HUES6 (cell line): ENCODE data around the gene GPR61.

Source experiments
- H3K27ac ChIP-seq: 2 replicates; pipeline ENCODE4 v1.7.0; 2013; ENCODE audit warnings: low read depth, mild to moderate bottlenecking, low read length, inconsistent platforms
- H3K27me3 ChIP-seq: 2 replicates; pipeline ENCODE4 v1.6.1; 2013; ENCODE audit warnings: low read length; ENCODE audit not compliant: control insufficient read depth, insufficient read depth
- H3K36me3 ChIP-seq: 2 replicates; pipeline ENCODE4 v1.6.1; 2013; ENCODE audit warnings: low read length; ENCODE audit not compliant: control insufficient read depth, insufficient read depth
- H3K4me1 ChIP-seq: 2 replicates; pipeline ENCODE4 v1.6.1; 2013; ENCODE audit warnings: low read length; ENCODE audit not compliant: control insufficient read depth, insufficient read depth
- H3K4me3 ChIP-seq: 2 replicates; pipeline ENCODE4 v1.5.1; 2013; ENCODE audit warnings: low read depth, low read length
- H3K9ac ChIP-seq: one replicate; pipeline ENCODE4 v1.6.1; 2013; ENCODE audit warnings: mild to moderate bottlenecking, low read length
- H3K9me3 ChIP-seq: 2 replicates; pipeline ENCODE4 v1.6.1; 2013; ENCODE audit warnings: low read depth, low read length; ENCODE audit not compliant: control insufficient read depth, insufficient read depth

Gene GPR61

DNA sequence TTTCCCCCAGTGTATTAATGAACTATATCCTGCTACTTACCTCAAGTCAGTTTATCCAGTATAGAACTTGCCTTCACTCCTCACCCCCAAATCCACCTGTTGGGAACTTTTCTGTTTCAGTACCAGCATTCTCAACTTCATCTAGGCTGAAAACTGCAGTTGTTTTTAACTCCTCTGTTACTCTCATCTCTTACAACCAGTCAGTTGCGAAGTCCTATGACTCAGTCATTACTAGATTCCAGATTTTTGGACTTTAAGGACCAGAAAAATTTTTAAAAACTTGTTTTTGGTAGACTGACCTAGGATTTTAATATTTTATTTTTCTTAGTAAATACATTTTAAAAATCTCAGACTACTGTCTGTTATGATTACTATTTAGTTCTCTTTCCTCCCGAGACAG, 16.9 kb downstream of the GPR61 start:
- Histone ChIP-seq H3K9me3 (no peaks in the 10 kb centered on the region), H3K9ac (no peak overlapping the region), H3K27me3 (no peaks in the 10 kb centered on the region), H3K4me1 (0 out of 2 replicates have a peak, but pooled peaks cover 16% of the 10 kb centered on the region), H3K4me3 (no peak overlapping the region), H3K36me3 (no peaks in the 10 kb centered on the region), H3K27ac (no peak overlapping the region)

- Histone ChIP-seq H3K27ac (no peak overlapping the region), H3K27me3 (no peaks in the 10 kb centered on the region), H3K4me1 (peaks cover 19% of the 10 kb centered on the region), H3K36me3 (no peaks in the 10 kb centered on the region), H3K9me3 (no peaks in the 10 kb centered on the region), H3K4me3 (no peak overlapping the region), H3K9ac (no peak overlapping the region)
These were observed 17.8 kb downstream of the GPR61 start for GRCh38 chr1:109557520-109557919.

DNA sequence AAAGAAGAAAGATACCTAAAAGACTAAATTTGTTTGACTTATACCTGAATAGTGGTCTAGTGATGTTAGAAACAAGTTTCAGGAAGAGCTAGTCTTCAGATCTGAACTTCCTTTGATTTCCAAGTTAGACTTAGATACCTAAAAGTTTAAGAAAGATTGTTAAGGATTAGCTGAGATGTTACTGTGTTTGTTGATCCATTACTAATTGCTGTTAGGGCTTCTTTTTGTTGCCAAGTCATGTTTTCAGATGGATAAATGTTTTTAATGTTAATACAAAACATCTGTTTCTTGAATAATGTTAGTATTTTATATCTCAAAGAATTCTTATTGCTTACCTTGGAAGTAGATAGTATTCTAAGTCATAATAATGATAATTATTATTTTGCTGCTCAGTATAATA, 20.3 kb downstream of the GPR61 start:
- no peak overlapping the region for H3K4me3 ChIP-seq
- peaks cover 43% of the 10 kb centered on the region for H3K4me1 ChIP-seq
- H3K27me3 ChIP-seq = no peaks in the 10 kb centered on the region
- H3K36me3 ChIP-seq = no peaks in the 10 kb centered on the region
- H3K9me3 ChIP-seq = no peaks in the 10 kb centered on the region
- H3K9ac ChIP-seq = no peak overlapping the region
- 0 out of 2 replicates have a peak overlapping the region, but pooled peaks have one; percentile 28 for H3K27ac ChIP-seq

DNA sequence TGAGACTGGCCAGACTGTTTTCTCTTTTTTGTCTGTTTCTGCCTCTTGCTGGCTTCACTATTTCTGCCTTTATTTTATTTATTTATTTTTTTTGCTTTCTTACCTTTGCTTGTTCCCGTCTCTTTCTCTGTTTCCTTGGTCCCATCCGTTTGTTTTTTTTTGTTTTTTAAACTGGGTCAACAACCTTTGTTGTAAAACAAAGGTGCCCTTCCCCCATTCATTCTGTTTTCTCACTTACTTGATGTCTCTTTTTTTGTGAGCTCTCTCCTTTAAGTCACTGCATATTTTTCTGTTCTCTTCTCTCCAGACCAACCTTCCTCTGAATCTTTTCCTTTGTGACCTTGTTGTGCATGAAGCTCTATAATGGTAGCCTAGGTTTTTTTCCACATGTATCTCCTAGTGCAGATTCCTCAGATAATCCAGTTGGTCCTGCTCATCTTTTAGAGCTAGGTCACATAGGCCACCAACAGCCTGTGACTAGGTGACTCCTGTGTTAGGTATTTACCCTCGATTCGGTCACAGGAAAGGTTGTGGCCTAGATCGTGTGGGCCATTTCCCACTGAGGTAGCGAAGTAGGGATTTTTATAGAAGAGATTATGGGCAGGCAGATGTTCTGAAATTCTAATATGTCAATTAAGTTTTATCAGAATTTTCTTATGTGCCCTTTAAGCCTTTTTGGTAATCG, 24.7 kb downstream of the GPR61 start:
- Histone ChIP-seq H3K4me3 (peak overlapping the region; percentile 48), H3K9me3 (no peaks in the 10 kb centered on the region), H3K4me1 (peaks cover 51% of the 10 kb centered on the region), H3K27ac (peak overlapping the region; percentile 89), H3K36me3 (no peaks in the 10 kb centered on the region), H3K9ac (peak overlapping the region; percentile 46), H3K27me3 (no peaks in the 10 kb centered on the region)

- Histone ChIP-seq H3K27me3 (no peaks in the 10 kb centered on the region), H3K9me3 (no peaks in the 10 kb centered on the region), H3K4me1 (peaks cover 52% of the 10 kb centered on the region), H3K36me3 (no peaks in the 10 kb centered on the region), H3K4me3 (no peak overlapping the region), H3K27ac (peak overlapping the region; percentile 89; the same call in 1 of the 2 replicates), H3K9ac (no peak overlapping the region)
These were observed 25.6 kb downstream of the GPR61 start for GRCh38 chr1:109565241-109565640.

DNA sequence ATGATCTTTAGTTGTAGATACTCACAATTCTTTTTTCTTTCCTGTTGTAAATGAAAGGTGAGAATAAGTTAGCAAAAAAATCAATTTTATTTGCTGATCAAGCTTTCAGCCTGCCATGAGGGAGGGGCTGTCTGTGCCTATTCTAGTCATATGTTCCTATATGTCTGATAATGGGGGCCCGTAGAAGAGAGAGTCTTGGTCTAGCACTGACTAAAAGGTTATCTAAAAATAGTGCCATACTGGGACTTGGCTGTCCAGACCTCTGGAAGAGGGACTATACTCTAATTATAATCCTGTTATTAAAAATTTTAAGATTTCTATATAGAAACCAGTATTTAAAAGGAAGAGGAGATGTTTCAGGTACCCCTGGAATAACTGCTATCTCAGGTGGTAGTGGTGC, 27.3 kb downstream of the GPR61 start:
- H3K9ac ChIP-seq = no peak overlapping the region
- H3K4me3 ChIP-seq = no peak overlapping the region
- no peaks in the 10 kb centered on the region for H3K9me3 ChIP-seq
- H3K27me3 ChIP-seq = no peaks in the 10 kb centered on the region
- peaks cover 44% of the 10 kb centered on the region for H3K4me1 ChIP-seq
- no peaks in the 10 kb centered on the region for H3K36me3 ChIP-seq
- no peak overlapping the region for H3K27ac ChIP-seq

GRCh38 chr1:109567877-109568672, 28.4 kb downstream of the GPR61 start:
- Histone ChIP-seq H3K4me3 (no peak overlapping the region), H3K36me3 (no peaks in the 10 kb centered on the region), H3K27me3 (no peaks in the 10 kb centered on the region), H3K9me3 (no peaks in the 10 kb centered on the region), H3K27ac (no peak overlapping the region), H3K9ac (no peak overlapping the region), H3K4me1 (peaks cover 35% of the 10 kb centered on the region)

DNA sequence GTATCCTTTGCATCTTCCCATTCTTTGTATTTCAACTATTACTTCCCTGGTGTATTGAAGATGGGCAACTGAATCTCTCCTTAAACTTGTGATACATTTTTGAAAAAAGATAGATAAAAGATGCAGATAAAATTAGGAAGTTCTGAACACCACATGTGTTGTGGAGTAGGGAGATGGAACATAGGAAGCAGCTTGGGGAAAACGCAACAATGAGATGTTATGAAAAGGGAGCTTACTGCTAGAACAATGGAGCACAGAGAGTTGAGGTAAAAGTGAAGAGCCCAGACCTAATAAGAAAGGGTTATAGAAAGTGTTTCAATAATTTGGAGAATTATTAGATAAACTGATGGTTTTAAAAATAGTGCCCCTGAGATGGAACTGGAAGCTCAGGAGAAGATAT, 29.7 kb downstream of the GPR61 start:
- peaks cover 23% of the 10 kb centered on the region for H3K4me1 ChIP-seq
- no peak overlapping the region for H3K4me3 ChIP-seq
- H3K27me3 ChIP-seq = no peaks in the 10 kb centered on the region
- peaks cover 3% of the 10 kb centered on the region; the same call in 1 of the 2 replicates for H3K36me3 ChIP-seq
- H3K27ac ChIP-seq = no peak overlapping the region
- H3K9ac ChIP-seq = no peak overlapping the region
- no peaks in the 10 kb centered on the region for H3K9me3 ChIP-seq

- Histone ChIP-seq H3K4me3 (no peak overlapping the region), H3K27me3 (no peaks in the 10 kb centered on the region), H3K27ac (no peak overlapping the region), H3K9me3 (no peaks in the 10 kb centered on the region), H3K36me3 (peaks cover 10% of the 10 kb centered on the region), H3K9ac (no peak overlapping the region), H3K4me1 (peaks cover 12% of the 10 kb centered on the region)
These were observed 30.7 kb downstream of the GPR61 start for GRCh38 chr1:109570414-109570813.

- Histone ChIP-seq H3K9me3 (no peaks in the 10 kb centered on the region), H3K27me3 (no peaks in the 10 kb centered on the region), H3K4me1 (peaks cover 7% of the 10 kb centered on the region; the same call in 1 of the 2 replicates), H3K27ac (no peak overlapping the region), H3K9ac (no peak overlapping the region), H3K4me3 (no peak overlapping the region), H3K36me3 (peaks cover 13% of the 10 kb centered on the region)
These were observed 34.1 kb downstream of the GPR61 start for GRCh38 chr1:109573785-109574184.

DNA sequence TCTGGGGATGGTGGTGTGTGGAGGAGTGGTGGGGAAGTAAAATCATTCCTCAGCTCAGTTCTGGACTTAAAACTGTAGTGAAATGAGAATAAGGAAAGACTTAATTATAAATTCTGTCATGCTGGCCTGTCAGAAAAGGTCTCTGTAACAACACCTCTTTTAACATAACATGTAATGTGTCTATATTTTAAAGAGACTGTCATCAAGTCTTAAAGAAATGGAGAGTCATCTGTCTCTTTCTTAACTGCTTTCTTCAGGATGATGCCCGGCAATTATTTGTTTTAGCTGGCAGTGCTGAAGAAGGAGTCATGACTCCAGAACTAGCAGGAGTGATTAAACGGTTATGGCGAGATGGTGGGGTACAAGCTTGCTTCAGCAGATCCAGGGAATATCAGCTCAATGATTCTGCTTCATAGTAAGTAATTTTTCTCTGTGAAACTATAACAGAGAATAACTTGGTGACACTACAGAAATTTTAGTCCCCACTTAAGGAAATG, 39.3 kb downstream of the GPR61 start:
- Histone ChIP-seq H3K9ac (no peak overlapping the region), H3K4me3 (no peak overlapping the region), H3K36me3 (peaks cover 50% of the 10 kb centered on the region), H3K27ac (no peak overlapping the region), H3K4me1 (no peaks in the 10 kb centered on the region), H3K9me3 (no peaks in the 10 kb centered on the region), H3K27me3 (no peaks in the 10 kb centered on the region)
